Esophagus squamous epithelium (tissue), 4 donors: ENCODE measurements around the gene CFTR.

Source experiments
- POLR2A ChIP-seq, 4 donors: fragments of 450-650 bp; IDR thresholded peaks; one replicate each; pipeline ENCODE4 v1.6.1; 2017; ENCODE audit warnings: antibody characterized with exemption in 4 of 4, mild to moderate bottlenecking in 4 of 4, moderate library complexity in 3 of 4
- TF ChIP-seq, protein P1 (sequence below), 6 experiments: fragments of 450-650 bp in 4 of 6; fragments of 200-600 bp in 2 of 6; sonication (generic) in 2 of 6; IDR thresholded peaks; one replicate each; pipeline ENCODE4 v1.5.1; 2016 to 2019; ENCODE audit warnings: antibody characterized with exemption in 6 of 6, mild to moderate bottlenecking in 4 of 6, moderate library complexity in 4 of 6

- TF ChIP-seq, protein P1, sequence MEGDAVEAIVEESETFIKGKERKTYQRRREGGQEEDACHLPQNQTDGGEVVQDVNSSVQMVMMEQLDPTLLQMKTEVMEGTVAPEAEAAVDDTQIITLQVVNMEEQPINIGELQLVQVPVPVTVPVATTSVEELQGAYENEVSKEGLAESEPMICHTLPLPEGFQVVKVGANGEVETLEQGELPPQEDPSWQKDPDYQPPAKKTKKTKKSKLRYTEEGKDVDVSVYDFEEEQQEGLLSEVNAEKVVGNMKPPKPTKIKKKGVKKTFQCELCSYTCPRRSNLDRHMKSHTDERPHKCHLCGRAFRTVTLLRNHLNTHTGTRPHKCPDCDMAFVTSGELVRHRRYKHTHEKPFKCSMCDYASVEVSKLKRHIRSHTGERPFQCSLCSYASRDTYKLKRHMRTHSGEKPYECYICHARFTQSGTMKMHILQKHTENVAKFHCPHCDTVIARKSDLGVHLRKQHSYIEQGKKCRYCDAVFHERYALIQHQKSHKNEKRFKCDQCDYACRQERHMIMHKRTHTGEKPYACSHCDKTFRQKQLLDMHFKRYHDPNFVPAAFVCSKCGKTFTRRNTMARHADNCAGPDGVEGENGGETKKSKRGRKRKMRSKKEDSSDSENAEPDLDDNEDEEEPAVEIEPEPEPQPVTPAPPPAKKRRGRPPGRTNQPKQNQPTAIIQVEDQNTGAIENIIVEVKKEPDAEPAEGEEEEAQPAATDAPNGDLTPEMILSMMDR (IDR thresholded peaks at IDR 0.05) = no peak
- TF ChIP-seq POLR2A (IDR thresholded peaks at IDR 0.05) = no peak
These were observed 9.2 kb downstream of the CFTR start for GRCh38 chr7:117489016-117489415.
